Measurements from ENCODE around the gene ERICH3.
A peak's percentile ranks its signal among the peaks of the same experiment; 100 is the strongest.

The ERICH3 gene, protein sequence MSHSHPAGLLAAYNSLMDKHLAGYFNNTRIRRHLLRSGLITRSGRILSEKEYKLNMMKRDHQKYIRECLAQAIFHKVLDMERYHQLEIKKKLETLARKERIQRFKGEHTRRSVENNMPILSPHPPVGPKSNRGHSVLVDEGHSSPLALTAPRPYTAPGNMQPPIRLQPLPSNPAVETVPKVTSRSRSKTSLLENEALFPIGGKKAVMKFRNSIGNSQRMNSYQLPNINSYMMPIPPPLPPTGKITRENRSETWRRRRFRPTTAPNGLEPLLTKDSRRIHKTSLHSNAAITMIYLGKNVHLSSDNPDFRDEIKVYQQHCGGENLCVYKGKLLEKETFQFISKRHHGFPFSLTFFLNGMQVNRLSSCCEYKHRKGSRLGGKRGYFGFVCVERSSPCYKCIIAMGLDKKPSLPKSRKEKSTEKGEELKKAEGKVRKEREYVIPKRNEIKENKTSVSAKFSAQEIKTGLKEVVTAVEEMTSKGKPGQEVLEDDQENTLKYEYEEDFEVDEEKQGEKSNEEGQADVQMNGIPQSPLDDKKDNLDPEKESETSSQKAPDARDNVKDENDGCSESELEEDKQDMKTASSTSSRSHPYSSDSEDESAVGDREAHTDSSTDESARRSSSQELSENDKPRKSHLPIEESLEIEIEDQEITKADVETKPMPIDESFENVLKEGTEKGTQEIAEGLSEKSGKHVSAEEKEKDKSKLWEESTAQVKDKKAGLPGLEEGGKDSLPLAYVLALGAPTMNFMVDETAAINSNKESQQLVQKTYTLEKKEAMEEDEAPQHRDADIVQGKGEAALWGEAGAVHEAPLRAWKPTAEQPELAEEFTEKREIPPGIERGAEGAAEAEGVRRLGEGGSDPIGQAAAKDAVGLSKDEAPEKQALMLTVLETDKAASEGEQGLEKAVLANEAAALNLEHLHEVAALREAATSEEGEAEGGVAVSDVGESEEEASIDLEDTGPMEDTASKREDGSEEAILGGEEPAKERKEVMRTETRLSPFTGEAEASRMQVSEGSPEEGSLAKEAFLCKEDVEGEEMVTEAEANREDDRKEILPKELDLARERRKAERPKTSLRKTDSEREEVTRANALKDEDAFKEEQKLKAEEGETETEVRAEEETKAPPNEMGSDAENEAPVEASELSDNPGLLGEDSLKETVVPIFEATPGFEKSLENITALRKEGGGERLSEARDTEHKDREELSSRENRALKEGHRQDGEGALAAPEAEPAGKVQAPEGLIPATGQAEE (N-terminal part only)

DNA sequence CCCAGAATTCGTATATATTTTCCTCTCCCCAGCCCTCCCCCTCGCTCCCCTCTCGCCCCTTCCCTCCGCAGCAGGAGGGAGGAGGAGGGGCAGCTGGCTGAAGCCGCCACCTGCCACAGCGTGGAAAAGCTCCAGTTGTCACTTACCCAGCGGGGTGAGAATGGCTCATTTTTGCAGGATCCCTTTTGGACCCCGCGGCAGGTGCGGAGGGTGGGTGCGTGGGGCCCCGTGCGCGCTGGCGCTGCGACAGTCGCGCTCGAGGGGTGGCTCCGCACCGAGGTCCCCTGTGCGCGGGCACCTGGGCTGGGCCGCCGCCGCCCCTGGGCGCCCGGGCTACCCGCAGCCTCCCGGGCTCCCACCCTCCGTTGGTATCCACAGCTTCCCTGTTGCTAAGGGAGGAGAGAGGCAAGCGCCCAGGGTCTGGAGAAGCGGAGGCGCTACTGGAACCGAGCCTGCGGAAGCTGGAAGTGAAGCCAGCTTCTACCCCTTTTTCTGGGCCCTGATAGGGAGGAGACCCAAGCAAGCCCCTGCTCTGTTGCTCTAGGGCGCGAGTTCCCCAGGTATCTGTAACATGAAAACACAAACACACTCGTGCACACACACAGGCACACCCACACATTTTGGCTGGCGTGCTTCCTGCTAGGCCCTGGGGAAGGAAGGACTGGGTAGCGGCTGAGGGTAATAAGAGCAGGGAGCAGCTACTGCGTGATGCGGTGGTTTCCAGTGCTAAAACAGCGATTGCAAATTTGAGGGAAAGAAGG is at the start of gene ERICH3:
TSS of gene ERICH3 (minus strand) at position 442 of the 761 bp plus-strand sequence. CDS start at position 169, 273 bp downstream.
- DNase-seq (ENCODE audit: low spot score), result no peak

DNA sequence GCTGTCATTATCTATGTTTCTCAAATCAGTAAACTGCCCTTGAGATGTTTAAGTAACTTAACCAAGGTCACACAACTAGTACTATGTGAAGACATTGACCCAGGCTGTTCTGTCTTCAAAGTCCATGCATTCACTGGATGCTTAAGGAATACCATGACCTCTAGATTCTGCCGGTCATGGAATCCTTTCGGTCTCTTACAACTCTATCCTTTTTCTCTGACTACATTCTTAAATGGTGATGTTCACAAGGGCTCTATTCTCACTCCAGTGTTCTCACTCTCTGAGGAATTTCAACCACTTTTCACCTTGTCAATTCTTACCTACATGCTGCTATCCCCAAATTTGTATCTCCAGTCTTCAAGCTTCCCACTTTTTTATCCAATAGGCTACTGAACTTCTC is 44.0 kb upstream of the ERICH3 start:
- no peak for DNase-seq (ENCODE audit: low spot score)

DNA sequence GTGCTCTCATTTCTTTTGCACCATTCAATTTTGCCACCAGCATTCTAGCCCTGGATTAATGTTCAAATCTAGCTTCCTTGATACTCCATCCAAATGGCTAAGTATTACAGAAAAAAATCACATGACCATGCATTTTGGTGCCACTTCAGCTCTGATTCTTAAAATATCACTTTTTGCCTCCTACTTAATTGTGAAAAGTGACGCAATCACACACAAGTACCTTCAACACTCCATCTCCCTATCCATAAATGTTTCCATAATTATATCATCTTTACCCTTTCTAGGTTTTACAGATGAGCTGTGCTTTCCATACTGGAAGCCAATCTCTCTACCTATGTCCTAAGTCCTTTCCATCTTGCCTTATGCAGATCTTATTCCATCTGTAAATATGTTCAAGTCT is 43.2 kb upstream of the ERICH3 start:
- no peak for DNase-seq (ENCODE audit: low spot score)

DNA sequence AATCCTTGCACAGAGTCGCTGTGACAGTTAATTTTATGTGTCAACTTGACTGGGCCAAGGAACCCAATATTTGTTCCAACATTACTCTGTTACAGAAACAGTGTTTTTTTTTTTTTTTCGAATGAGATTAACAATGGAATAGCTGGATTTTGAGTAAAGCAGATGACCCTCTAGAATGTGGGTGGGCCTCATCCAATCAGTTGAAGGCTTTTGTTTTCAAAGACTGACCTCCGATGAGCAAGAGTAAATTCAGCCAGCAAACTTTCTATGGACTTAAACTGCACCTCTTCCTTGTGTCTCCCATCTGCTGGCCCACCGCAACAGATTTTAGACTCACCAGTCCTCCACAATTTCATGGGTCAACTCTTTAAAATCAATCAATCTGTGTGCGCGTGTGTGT is 42.2 kb upstream of the ERICH3 start:
- DNase-seq (ENCODE audit: low spot score), result no peak

DNA sequence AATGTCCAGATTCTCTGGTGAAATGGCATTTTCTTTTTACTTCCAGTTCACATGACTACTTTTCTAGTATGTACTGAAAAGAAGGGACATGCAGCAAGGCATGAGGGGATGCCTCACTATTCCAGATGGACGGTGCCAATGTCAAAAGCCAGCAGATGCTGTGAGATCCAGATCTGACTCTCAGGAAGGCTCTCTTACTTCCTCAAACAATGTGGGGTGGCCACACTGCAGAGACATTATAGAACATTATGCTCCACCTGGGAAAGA is 41.6 kb upstream of the ERICH3 start:
- DNase-seq (ENCODE audit: low spot score), result no peak

DNA sequence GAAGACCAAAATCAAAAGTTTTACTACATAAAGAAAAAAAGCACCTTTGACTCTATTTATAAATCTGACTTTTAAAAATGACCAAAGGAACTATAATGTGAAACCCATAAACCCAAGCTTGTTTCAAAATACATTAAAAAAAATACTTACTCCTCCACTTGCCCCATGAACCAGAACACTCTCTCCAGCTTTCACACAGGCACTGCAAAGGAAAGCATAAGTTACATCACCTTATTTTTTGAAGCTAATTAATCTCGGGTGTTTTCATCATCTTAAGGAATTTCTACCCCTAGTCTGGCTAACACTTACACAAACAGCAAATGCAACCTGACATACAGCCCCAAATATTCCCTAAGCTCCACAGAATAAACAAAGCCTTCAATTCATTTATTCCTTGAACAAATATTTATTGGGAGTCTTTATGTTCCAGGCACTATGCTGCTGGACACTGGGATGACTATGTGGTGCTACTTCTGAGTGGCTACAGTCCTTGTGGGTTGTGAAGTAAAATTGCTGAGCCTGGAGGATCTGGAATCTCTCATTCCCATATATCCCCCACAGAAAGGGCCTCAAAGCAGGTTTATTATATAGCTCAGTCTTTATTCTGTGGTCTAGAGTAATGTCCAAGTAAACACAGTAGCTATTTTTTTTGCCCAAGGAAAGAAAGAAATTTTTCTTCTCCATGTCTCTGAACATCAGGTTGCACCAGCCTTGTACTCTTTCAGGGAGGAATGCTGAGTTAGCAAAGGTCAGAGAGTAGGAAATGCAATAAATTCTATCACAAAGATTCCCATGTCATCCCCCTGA is 41.0 kb upstream of the ERICH3 start:
- DNase-seq (ENCODE audit: low spot score), result no peak

DNA sequence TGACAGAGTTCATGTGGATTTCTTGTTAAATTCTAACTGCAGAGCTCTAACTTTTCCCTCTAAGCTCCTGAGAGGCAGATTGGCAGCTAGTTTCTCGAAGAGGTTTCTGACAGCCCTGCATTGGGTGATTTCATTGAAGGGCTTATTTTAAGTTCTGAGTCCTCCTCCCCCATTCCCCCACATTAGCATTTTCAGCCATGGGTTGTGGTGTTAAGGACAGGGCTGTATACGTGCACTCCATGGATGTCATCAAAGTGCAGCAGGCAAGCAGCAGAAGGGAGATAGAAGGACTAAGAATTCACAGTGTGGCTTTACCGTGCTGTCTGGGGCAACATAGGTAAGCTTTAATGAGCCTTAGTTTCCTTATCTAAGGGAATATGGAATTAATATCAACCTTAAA is 40.3 kb upstream of the ERICH3 start:
- no peak for DNase-seq (ENCODE audit: low spot score)

DNA sequence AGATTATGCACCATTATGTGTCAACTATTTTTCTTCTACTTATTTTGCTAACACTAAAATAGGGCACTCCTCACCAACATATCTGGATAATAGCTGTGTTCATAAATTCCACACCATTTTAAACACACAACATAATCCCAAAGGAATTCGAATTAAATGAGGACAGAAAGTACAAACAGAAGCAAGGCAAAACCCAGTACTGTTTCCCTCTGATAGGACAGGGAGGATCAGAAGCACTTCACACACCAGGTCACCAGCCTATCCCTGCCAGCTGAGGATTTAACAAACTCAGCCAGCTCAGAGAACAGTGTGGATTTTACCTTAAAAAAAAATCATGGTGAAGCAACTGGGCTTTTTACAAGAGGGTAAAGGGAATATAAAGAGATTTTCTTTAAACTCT is 39.3 kb upstream of the ERICH3 start:
- no peak for DNase-seq (ENCODE audit: low spot score)

DNA sequence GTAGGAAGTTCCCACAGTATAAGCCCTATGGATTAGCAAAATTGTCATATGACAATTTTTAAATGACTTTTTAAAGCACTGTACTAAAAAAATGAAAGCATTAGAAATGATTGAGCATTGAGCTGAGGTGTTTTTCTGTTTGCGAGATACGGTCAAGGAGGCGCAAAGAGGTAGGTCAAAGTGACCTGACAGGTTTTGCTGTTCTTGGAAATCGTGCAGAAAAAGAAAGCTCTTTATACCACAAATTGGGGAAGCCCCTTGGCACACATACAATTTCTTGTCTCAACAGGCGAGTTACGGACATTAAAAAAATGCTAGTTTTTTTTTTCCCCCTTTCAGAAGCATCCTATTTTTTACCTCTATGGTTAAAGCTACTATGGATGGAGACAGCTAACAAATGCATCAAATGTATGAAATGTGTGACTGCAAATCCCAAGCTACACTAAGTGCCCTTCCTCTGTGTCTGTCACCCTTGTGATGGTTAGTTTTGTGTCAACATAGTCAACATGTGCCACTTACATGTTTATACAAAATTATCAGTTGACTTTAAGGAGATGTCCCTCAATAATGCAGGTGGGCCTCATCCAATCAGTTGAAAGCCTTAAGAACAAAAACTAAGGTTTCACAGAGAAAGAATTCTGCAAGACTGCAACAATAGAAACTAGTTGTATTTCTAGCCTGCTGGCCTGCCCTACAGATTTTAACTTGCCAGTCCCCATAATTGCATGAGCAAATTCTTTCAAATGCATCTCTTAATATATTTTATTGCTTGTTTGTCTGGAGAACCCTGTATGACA is 30.0 kb upstream of the ERICH3 start:
- DNase-seq (ENCODE audit: low spot score), result no peak

DNA sequence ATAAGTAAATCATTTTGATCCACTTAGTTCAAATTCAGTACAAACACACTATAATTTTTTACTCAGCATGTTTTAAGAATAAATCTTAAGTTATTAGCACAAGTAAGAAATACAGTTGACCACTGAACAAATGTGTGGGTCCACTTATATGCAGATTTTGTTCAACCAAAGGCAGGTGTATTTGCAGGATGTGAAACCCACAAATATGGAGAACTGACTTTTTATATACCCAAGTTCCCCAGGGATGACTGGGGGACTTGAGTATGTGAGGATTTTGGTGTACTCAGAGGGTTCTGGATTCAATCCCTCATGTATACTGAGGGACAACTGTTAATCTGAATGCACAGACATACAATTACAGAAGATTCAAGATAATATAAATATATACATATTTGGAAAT is 25.7 kb upstream of the ERICH3 start:
- no peak for DNase-seq (ENCODE audit: low spot score)

DNA sequence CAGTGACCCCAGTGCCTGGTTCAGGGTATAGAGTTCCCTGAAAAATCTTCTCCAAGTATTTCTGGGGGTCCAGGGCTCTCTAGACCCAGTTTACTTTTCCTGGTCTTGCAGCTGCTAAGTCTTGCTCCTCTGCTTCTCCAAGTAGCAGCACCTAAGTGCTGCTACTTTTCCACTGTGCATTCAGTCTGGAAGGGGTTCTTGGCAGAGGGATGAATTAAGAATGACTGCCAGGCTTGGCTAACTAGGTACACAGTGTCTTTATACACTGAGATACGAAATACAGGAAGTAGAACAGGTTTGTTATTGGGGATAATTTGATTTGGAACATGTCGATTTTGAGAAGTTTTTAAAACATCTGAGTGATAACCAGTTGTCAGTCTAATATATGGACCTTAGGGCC is 24.2 kb upstream of the ERICH3 start:
- no peak for DNase-seq (ENCODE audit: low spot score)

DNA sequence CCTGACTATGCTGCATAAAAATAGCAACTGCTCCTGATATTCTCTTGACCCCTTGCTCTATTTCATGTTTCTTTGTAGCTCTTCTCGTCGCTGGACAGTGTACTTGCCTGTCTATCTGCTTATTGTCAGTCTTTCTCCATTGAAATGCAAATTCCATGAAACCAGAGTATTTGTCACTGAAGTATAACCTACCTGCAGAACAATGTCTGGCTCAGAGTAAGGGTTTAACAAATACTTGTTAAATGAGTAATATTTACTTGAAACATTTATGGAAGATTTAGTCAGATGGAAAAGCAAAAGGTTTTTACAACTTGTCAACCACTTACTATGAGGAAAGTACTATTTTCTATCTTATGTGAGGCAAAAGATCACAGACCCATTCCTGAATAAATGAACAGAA is 19.9 kb upstream of the ERICH3 start:
- DNase-seq (ENCODE audit: low spot score), result no peak

DNA sequence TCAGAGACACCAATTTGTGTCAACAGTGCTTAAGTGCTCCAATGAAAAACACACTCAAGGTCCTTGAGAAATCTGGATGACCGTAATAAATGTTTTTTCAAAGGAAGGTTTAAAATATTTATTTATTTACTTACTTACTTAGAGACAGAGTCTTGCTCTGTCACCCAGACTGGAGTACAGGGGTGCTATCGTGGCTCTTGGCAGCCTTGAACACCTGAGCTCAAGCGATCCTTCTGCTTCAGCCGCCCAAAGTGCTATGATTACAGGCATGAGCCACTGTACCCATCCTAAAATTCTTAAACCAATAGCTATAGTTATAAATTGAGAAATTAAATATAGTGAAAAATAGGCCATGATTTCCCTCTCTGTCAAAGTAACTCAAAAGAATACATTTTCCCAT is 17.3 kb upstream of the ERICH3 start:
- DNase-seq (ENCODE audit: low spot score), result no peak

DNA sequence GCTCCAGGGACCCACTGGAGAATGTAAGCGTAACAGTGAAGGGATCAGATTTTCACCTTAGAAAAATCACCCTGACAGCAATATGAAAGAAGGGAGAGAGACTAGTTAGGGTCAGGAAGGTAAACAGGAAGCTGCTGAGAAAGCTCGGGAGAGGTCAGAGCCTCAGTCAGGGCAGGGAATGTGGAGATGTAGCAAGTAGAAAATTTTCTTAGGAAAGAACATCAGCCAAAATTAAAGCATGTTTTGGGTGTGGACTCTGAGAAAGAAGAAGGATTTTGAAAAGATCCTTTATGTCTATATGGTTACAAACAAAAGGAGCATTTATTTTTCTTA is 16.7 kb upstream of the ERICH3 start:
- no peak for DNase-seq (ENCODE audit: low spot score)

DNA sequence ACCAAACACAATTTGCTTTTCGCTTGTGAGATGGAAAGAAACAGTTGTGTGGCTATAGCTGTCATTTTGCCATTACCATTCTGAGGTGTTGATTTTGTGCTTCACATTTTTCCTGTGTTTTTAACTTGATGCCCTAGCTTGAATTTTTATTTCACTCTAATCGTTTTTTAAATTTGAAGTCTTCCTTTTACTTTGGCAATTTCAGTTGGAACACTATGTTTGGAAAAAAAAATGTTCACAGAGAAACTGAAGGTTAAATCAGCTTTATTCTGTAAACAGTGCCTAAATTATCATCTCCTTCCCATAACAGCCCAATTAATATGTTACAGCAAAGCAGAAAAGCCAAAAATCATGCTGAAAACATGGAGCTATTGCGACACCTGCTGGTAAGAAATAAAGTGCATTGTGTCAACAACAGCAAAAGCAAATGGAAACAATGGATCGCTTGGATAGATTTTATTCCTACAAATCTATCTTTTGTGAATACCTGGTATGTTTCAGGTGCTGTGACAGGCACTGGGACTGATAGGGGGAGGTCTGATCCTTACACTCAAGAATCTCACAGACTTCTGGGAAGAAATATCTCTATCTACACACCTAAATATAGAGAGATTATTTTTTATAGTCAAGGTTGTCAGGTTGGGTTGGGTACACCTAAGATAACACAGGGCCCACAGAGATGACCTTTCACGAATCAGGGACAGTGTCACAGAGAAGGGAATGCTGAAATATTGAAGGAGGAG is 16.2 kb upstream of the ERICH3 start:
- peak; percentile 77 for DNase-seq (ENCODE audit: low spot score)

DNA sequence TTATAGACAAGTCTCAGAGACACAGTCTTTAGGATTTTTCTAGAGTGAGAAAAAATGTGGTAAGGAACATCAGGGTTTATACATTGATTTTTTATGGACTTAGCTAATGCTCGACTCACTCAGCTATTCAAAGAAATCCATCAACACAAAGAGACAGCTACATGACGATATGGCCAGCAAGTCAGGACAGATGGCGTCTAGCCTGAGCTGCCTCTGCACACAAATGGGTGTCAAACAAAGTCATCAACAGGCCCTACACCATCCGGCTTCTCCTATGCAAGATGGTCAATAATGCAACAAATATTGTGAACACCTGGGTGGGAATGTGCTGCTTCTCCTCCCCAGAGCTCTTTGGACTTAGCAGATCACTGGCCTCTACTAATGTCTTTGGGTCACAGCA is 13.3 kb upstream of the ERICH3 start:
- no peak for DNase-seq (ENCODE audit: low spot score)

DNA sequence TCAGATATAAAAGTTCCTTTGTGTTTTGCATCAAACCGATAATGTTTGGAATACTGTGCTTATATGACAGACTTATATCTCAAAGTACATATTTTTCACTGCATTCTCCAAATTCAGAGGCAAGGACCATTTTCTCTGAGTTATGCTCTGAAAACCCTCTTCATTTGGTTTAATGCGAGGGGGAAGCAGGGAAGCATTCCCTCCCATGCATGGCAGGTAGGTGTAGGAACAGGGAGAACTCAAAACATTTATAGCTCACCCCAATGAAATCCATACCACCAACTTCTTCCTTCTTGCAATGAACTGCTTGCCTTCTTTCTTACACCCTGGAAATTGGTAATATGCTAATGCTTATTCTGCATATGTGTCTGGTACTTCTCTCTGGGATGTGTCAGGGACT is 10.7 kb upstream of the ERICH3 start:
- DNase-seq (ENCODE audit: low spot score), result no peak

DNA sequence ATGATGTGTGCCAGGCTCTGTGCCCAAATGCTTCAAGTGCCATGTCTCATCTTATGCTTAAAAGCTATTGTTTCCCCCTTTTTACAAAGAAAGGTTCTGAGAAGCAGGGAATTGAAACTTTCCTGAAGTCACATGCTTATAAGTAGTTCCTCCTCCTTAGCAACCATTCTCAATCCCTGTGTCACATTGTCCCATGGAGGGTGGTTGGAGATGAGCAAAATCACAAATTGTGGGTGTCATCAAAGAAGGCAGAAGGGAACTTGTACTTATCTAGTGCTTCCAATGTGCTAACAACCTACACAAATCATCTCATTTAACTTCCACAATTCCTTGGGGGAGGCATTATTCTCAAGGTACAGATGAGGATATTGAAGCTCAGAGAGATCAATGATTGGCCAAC is 10.1 kb upstream of the ERICH3 start:
- no peak for DNase-seq (ENCODE audit: low spot score)

DNA sequence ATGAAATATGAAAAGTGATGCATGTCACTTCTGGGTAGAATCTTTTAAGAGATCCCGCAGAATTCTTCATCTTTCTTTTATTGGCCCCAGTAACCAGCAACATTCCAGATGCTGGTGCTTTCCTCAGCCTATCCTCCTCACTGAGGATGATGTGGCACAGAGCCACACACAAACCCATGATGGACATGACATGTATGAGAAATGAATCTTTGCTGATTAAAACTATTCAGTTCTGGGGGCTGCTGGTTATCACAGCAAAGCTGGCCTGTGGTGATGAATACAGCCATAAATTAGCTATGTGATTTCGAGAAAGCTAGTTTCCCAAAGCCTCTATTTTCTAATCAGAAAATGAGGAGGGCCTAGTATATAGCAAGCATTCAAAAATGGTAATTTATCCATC is 8.3 kb upstream of the ERICH3 start:
- no peak for DNase-seq (ENCODE audit: low spot score)

DNA sequence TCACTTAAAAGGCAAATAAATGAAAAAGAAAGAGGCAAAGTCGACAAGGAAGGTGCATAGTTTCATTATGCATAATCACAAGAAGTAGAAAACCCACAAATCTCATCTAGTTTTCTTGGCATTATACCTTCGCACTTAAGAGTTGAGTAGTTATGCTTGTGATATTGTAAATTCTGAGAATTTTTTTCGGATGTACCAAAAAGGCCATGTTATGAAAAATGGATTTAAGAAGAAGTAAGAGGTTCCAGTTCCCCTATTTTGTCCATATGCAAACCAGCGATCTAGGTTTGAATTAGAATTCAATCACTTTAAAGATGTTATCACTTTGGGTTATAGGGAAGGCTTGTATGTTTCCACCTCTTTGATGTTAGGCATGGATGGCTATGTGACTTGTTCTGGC is 7.9 kb upstream of the ERICH3 start:
- no peak for DNase-seq (ENCODE audit: low spot score)

All from NAMALWA (cell line).